GM19240 (cell line): ENCODE data around the gene OSBPL9.
"Not testable (repeated sequence)": the region's sequence is repeated elsewhere in the genome, so short reads cannot be mapped to it uniquely, and the experiment has no call there.

ENCODE experiments used
- DNase-seq: peaks from one replicate; pipeline ENCODE4 v3.0.0; 2011; ENCODE audit warnings: low spot score; ENCODE audit not compliant: insufficient read length

Gene OSBPL9

DNA sequence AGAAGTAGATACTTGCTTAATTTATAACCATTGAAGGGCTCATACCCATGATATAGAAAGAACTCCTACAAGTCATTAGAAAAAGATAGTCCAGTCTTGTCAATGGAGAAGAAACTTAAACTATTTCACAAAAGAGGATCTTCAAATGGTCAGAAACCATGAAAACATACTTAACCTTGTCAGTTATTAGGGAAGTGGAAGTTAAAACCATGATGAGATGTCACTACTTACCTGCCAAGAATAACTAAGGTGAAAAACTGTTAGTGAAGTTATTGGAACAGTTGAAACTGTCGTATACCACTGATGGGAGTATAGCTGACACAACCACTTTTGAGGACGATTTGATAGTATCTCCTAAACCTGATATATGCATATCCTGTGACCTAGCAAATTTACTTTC is 46.8 kb downstream of the OSBPL9 start:
- no peak for DNase-seq

DNA sequence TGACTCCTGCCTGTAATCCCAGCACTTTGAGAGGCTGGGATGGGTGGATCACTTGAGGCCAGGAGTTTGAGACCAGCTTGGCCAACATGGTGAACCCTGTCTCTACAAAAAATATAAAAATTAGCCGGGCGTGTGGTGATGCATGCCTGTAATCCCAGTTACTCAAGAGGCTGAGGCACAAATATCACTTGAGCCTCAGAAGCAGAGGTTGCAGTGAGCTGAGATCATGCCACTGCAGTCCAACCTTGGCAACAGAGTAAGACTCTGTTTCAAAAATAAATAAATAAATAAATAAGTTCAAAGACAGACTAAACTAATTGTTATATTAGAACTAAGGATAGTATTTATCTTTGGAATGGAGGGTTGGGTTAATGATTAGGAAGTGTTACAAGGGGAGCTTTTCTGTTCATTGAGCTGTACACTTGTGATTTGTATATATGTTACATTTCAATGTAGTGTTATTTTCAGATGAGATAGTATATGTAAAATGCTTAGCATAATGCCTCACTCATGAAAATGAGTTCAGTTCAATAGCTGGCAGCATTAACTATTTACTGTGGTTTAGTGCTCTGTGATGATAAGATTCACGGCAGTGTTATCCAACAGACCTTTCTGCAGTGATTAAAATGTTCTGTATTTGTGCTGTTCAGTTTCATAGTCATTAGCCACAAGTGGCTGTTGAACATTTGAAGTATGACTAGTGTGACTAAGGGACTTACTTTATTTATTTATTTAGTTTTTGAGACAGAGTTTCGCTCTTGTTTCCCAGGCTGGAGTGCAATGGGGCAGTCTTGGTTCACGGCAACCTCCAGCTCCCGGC is 47.7 kb downstream of the OSBPL9 start:
- DNase-seq, result no peak

DNA sequence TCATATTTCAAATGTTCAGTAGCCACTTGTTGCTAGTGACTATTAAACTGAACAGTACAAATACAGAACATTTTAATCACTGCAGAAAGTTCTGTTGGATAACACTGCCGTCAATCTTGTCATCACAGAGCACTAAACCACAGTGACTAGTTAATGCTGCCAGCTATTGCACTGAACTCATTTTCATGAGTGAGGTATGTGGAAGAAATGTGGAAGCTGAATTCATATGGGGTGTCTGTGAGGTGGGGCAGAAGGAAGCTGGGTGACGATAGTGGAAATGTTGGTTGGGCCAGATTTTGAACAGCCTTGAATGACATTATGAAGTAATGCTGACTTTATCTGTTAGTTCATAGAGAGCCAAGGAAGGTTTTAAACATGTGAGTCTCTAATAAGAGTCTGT is 49.6 kb downstream of the OSBPL9 start:
- DNase-seq, result no peak

DNA sequence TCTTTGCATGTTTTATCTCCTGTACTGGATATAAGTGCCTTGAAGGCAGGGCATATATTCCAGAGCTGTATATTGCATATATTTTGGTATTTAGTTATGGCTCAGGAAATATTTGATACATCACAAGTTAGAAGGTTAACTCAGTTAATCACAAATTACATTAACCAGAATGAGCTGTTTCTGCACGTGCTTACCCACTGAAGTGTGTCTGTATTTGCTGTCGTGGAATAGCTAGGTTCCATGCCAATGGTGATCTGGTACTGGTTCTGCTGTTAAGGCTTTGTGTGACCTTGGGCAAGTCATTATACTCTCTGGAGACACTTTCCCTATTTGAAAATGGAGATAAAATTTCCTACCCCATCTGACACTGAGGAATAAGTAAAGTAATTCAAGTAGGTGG is 50.7 kb downstream of the OSBPL9 start:
- no peak for DNase-seq

DNA sequence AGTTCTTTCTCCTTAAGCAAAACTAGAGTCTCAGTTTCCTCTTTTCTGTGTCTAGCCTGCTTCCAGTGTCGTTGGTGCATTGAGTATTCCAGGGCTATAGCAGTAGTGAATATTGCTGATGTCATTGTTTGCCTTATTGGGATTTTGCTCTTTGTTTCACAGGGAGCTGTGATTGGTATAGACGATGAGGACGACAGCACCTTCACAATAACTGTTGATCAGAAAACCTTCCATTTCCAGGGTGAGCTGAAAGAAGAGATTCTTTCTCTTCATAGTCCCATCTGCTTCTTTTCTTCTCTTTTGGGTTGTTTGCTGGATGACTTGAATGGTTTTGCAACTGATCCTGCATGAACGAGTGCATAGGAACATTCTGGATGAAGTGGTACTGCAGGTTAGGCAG is 52.4 kb downstream of the OSBPL9 start:
- no peak for DNase-seq

DNA sequence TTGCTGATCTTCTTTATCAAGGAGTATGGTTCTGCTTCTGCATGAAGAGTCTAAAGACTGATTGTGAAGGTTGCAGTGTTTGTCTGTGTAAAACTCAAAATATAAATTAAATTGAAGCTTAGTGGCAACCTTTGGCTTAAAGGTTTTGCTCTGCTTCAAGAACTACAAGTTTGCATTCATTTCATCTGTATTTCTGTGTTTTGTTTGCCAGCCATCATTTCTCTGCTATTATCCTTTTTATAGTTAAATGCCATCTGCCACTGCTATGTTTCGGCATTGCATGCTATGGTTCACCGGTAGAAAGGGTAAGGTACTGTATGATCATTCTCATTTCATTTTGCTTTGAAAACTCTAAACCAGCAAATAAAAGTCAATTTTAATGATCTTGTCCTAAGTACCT is 52.9 kb downstream of the OSBPL9 start:
- DNase-seq, result no peak

DNA sequence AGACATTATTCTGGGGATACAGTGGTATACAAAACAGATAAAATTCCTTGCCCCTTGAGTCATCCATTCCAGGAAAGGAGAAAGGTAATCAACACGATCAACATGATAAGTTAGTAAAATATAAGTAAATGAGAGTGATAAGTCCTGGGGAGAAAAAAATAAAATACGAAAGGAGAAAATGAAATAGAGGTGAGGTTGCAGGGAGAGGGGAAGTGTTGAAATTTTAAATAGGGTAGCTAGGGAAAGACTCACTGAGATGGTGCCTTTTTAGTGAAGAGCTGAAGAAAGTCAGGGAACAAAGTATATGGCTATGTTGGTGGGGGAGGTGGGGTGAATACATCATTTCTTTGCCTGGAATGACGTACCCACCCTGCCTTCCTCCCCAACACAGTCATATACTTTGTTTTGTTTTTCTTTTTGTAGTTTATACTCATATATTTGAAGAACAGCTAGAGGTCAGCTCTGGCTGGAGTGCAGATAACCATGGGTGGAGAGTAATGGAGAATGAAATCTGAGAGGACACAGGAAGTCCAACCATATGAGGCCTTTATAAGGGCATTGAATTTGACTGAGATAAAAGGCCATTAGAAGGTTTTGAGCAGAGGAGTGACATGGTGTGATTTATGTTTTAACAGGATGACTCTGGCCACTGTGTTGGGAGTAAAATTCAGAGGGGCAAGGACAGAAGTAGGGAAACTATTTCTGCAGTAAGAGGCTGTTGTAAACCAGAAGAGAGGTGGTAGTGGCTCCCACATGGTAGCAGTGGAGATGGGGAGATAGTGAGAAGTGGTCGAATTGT is 54.8 kb downstream of the OSBPL9 start:
- no peak for DNase-seq

DNA sequence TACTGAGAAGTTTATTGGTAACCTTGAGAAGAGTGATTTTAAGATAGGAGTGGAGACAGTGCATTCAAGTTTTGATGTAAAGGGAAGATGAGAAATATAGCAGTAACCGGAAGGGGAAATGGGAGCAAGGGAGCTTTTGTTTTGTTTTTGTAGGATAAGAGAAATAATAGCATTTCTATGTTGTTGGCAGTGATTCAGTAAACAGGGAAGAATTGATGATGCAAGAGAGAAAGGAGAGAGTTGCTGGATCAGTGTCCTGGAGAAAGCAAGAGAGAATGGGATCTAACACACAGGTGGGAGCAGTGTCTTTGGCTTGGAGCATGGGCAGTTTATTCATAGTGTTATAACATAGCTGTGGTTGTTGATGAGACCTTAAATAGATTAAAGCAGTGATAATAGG is 56.4 kb downstream of the OSBPL9 start:
- no peak for DNase-seq

DNA sequence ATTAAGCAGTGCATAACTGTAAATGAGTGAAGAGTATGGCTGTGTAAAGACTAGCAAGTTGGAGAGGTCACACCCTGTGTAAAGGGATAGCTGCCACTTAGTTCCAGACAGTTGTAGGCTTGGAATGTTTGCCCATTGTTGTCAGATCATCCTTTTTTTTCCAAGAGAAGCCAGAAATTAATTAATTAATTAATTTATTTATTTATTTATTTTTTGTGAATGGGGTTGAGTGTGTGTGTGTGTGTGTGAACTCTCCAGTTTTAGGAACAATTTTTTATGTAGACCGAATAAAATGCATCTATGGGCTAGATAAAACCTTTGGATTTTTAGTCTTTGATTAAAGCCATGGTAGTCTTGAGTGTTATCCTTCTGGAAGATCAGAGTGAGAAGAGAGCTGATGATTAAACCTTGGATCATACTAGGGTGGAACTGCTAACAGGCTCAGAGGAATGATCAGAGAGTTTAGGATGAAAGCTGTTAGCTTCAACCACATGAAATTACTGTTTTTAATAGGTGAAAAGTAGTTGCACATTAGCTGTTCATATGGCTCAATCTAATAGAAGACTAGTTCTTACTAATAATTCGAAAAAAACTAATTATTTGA is 58.4 kb downstream of the OSBPL9 start:
- DNase-seq, result no peak

DNA sequence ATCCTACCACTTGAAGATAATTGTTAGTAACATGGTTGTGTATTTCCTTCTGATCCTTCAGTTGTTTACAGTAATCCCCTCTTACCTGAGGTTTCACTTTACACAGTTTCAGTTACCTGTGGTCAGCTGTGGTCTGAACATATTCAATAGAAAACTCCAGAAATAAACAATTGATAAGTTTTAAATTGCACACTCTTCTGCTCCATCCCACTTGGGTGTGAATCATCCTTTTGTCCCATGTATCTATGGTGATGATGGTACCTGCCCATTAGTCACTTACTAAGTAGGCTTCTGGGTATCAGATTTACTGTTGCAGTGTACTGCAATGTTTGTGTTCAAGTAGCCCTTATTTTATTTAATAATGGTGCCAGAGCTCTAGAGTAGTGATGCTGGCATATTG is 62.5 kb downstream of the OSBPL9 start:
- DNase-seq, result no peak

DNA sequence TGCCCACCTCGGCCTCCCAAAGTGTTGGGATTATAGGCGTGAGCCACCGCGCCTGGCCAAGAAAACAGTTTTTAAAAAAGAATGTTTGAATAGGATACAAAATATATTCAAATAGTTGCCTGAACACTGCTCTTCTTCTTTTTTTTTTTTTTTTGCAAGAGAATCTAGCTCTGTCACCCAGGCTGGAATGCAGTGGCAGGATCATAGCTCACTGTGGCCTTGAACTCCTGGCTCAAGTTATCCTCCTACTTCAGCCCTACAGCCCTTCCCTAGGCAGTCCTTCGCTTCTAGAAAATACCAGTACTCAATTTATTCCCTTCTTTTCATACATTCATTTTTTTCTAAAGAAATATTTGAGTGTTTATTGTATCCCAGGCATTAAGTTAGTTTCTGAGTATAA is 67.9 kb downstream of the OSBPL9 start:
- no peak for DNase-seq

DNA sequence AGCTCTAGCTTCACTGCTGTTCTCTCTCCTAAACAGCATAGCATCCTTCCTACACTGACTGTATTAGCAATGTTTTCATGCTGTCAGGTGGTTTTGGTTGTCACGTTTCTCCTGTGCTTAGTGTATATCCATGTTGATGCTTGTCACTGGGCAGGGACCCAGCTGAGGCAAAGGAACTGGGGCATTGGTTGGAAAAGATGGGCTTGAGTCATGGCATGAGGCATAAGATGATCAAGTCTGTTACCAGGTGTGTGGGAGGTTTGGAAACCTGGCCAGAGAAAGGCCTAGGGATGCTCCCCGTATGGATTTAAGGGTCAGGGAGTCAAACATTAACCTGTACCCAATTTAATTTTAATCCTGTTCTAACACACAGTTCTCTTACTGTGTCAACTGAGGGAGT is 69.6 kb downstream of the OSBPL9 start:
- DNase-seq, result no peak

DNA sequence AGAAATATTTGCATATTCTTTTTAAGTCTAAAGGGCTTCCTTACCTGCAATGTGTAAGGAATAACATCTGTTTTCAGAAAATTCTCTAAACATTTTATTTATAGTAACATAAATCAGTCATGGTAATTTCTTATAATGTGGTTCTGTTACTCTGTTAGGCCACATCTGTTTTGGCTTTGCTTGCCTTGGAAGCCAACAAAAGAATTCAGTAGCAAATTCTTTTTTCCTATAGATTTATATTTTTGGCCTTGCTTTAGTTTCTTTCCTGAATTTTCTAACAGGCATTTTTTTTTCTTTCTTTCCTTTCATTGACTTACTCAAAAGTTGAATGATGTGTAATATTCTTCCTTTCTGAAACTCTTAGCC is 72.2 kb downstream of the OSBPL9 start:
- DNase-seq, result no peak

DNA sequence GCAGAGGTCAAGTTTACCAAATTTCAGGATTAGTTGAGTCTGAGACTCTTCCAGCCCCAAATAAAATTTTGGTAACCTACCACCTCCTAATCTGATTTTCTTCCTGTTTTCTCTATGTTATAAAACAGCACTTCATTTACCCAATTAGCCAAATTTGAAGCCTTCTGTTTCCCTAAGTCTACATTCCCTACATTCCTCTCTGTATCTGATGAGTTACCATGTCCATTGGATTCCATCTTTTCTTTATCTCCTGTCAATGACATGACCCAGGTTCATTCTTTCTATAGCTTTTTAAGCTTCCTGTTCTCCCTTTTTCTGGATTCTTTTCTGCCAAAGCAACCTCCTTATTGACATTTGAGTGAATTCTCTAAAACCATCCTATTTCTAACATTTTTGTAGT is 72.8 kb downstream of the OSBPL9 start:
- DNase-seq, result no peak

DNA sequence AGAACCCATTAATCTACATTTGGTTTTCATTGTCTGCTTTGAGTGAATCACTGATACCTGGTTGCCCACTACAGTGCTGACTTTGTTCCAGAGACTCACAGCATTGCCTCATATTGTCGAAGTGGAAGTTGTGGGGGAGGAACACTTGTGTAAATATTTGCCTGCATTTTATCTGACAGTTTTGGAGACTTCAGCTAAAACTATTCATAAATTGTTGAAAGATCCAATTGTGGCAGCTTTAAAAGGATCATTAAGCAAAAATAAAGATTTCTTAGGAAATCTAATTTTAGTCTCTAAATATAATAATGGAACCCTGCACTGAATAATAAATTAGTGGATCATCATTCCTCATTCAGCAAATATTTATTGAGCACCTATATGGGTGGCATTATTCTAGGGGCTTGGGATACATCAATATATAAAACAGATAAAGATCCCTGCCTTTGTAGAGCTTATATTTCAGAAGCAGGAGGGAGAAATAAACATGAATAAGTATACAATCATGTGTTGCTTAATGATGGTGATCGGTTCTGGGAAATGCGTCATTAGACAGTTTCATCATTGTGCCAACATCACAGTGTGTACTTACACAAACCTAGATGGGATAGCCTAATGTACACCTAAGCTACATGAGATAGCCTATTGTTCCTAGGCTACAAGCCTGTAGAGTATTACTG is 73.5 kb downstream of the OSBPL9 start:
- DNase-seq, result no peak

DNA sequence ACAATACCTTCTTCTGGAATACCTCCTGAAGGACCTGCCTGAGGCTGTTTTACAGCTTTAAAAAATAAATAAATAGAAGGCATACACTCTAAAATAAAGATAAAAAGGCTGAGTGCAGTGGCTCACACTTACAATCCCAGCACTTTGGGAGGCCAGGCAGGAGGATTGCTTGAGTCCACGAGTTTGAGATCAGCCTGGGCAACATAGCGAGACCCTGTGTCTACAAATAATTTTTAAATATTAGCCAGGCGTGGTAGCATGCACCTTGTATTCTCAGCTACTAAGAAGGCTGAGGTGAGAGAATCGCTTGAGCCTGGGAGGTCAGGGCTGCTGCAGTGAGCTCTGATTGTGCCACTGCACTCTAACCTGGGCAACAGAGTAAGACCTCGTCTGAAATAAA is 75.0 kb downstream of the OSBPL9 start:
- DNase-seq, result no peak

DNA sequence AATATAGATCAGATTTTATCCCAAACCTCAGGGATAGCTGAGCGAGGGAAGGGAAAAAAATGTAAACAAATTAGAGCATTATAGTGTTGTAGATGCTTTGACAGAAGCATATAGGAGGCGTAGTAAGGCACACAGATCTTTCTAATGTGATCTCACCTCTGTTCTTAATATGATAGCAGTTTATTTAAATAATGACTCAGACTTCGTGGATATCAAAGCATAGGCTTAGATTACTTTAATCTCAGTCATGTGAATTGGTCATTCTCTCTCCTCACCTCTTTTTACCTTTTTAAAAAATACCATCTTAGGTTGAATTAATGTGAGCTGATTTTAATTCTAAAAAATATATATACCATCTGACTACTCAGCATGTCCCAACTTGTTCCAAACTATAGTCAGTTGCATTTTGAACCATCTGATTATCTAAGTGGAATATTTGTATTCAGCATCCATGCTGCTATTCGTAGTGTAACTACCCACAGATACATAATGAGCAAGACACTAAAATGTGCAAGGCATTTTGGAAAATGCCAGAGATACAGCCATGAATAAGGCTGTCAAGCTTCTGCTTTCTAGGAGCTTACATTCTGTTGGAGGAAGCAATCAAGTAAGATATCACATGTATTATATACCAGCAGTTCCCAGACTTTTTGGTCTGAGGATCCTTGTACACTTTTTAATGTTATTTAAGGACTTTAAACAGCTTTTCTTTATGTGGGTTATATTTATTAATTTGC is 76.7 kb downstream of the OSBPL9 start:
- DNase-seq, result no peak

DNA sequence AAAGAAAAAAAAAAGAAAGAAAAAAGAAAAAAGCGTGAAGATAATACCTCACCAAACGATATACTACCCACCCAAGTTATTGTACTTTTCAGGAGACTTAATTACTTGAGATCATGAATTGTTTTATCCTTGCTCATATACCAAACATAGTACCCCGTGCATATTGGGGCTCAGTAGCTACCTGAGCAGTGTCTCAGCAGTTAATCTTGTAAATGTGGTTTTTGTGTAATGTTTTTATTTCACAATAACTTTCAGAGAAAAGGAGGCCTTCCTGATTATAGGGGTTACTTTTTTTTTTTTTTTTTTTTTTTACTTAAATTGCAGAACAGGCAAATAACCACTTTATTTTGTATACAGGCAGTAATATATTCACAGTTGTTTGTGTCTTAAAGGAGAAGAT is 80.3 kb downstream of the OSBPL9 start:
- DNase-seq, result no peak

DNA sequence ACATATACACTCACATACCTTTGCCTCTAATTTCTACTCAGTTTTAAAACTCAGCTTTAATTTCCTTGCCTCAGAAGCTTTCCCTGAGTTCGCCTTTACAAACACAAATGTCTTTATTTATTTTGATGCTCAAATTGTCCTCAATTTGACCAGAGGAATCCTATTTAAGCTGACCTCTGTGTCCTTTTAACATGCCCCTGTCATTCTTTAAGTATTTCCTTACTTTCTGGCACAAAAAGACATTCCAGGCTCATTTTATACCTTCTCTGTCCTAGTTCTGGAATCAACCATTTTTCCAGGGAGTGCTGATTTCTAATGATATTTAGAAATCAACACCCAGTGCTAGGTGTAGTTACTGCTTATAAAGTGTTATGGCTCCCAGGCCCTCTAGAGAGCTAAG is 82.5 kb downstream of the OSBPL9 start:
- no peak for DNase-seq

DNA sequence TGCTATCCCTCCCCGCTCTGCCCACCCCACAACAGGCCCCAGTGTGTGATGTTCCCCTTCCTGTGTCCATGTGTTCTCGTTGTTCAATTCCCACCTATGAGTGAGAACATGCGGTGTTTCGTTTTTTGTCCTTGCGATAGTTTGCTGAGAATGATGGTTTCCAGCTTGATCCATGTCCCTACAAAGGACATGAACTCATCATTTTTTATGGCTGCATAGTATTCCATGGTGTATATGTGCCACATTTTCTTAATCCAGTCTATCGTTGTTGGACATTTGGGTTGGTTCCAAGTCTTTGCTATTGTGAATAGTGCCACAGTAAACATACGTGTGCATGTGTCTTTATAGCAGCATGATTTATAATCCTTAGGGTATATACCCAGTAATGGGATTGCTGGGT is 84.9 kb downstream of the OSBPL9 start:
- not testable (repeated sequence) for DNase-seq

DNA sequence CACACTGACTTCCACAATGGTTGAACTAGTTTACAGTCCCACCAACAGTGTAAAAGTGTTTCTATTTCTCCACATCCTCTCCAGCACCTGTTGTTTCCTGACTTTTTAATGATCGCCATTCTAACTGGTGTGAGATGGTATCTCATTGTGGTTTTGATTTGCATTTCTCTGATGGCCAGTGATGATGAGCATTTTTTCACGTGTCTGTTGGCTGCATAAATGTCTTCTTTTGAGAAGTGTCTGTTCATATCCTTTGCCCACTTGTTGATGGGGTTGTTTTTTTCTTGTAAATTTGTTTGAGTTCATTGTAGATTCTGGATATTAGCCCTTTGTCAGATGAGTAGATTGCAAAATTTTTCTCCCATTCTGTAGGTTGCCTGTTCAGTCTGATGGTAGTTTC is 85.3 kb downstream of the OSBPL9 start:
- DNase-seq, result not testable (repeated sequence)
